ENCODE measurements around the gene WDR5B. TPM values are rescaled to one million over a fixed set of nuclear protein-coding genes. Genes with fewer than 3 reads are reported as not detected.

The WDR5B gene
- total RNA-seq, 1 donor from 2014 or later: 6.4 TPM

GRCh38 chr3:122416966-122417365 lies 1.1 kb upstream of the WDR5B start:
- intact Hi-C loops (cut with DNase I): no loop called here
- H3K4me3 ChIP-seq: peak overlapping the region; percentile 78
- H3K27ac ChIP-seq: peak overlapping the region; percentile 85
- no peak for TF ChIP-seq CTCF (IDR thresholded peaks at IDR 0.05)
- H3K4me1 ChIP-seq: peaks cover 34% of the 10 kb centered on the region
- H3K36me3 ChIP-seq: peaks cover 33% of the 10 kb centered on the region
- H3K9me3 ChIP-seq: no peaks in the 10 kb centered on the region
- DNase-seq (no peak), ATAC-seq (no peak)
- H3K27me3 ChIP-seq (ENCODE audit: low read depth): no peaks in the 10 kb centered on the region

- no peak for DNase-seq
- ATAC-seq: peak; percentile 87 to 89
- Histone ChIP-seq H3K4me3 (peak overlapping the region; percentile 78), H3K36me3 (peaks cover 38% of the 10 kb centered on the region), H3K27me3 (ENCODE audit: low read depth) (no peaks in the 10 kb centered on the region), H3K9me3 (no peaks in the 10 kb centered on the region), H3K27ac (peak overlapping the region; percentile 85), H3K4me1 (peaks cover 34% of the 10 kb centered on the region)
- intact Hi-C loops (cut with DNase I): no loop called here
- TF ChIP-seq CTCF (IDR thresholded peaks at IDR 0.05): no peak
Observed at GRCh38 chr3:122415104-122415744, 638 bp downstream of the WDR5B start.

GRCh38 chr3:122414391-122414790 lies 1.5 kb downstream of the WDR5B start:
- Histone ChIP-seq H3K4me3 (no peak overlapping the region), H3K9me3 (no peaks in the 10 kb centered on the region), H3K27ac (no peak overlapping the region), H3K27me3 (ENCODE audit: low read depth) (no peaks in the 10 kb centered on the region), H3K4me1 (peaks cover 34% of the 10 kb centered on the region), H3K36me3 (peaks cover 46% of the 10 kb centered on the region)
- intact Hi-C loops (cut with DNase I): no loop called here
- no peak for TF ChIP-seq CTCF (IDR thresholded peaks at IDR 0.05)
- no peak for DNase-seq
- ATAC-seq: no peak

GRCh38 chr3:122410639-122411038 lies 5.2 kb downstream of the WDR5B start:
- Histone ChIP-seq H3K4me1 (peaks cover 25% of the 10 kb centered on the region), H3K9me3 (no peaks in the 10 kb centered on the region), H3K27me3 (ENCODE audit: low read depth) (no peaks in the 10 kb centered on the region), H3K4me3 (no peak overlapping the region), H3K27ac (no peak overlapping the region), H3K36me3 (peaks cover 74% of the 10 kb centered on the region)
- TF ChIP-seq CTCF (IDR thresholded peaks at IDR 0.05): no peak
- DNase-seq (no peak), ATAC-seq (no peak)
- intact Hi-C loops (cut with DNase I): no loop called here

- peaks cover 20% of the 10 kb centered on the region for H3K4me1 ChIP-seq
- no peak overlapping the region for H3K27ac ChIP-seq
- DNase-seq (no peak), ATAC-seq (no peak)
- H3K27me3 ChIP-seq (ENCODE audit: low read depth): no peaks in the 10 kb centered on the region
- intact Hi-C loops (cut with DNase I): no loop called here
- no peak overlapping the region for H3K4me3 ChIP-seq
- H3K9me3 ChIP-seq: no peaks in the 10 kb centered on the region
- peaks cover 79% of the 10 kb centered on the region for H3K36me3 ChIP-seq
- no peak for TF ChIP-seq CTCF (IDR thresholded peaks at IDR 0.05)
Observed at GRCh38 chr3:122410111-122410510, 5.8 kb downstream of the WDR5B start.
